Measurements from ENCODE around the gene COA8. TPM values are rescaled to one million over a fixed set of nuclear protein-coding genes. Genes with fewer than 3 reads are reported as not detected.

COA8 gene
- total RNA-seq, 1 experiment from 2014 or later: 37.2 TPM

DNA sequence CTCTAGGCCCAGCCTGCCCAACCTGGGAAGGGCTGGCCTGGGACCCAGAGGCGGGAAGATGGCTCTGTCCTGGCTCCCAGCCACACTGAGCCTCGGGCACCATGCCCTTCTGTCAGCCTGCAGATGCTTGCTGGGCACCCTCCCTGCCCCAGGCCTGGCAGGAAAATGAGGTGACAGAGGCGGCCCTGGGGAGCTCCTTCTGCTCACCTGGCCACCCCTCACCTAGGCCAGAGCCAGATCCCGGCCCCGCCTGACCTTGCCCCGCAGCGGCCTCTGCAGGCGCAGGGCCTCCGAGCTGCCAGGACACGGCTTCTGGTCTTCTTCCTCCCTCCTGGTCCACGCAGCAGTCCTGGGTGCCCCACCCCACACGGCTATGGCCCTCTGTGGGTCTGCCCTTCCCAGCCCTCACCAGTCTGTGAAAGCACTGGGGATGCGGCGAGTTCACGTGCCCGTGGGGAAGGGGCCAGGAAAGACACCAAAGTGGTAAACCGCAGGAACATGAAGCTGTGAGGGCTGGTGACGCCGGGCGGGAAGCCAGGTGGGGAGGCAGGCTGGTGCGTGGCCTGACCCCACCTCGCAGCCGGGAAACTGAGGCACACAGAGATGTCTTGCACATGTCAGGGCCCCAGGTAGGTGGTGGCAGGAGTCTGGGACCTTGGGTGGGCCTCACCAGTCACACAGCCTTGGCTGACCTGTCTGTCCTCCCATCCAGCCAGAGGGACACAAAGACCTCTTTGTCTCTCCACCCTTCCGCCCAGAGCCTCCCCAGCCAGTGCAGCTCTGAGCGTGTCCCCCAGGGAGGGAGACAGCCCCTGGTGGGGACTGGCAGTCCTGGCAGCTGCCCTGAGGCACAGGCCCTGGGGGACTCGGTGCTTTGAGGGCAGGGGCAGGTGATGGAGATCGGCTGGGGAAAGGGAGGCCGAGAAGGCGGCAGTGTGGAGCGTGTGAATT, 13.1 kb upstream of the COA8 start:
- Mint-ChIP-seq H3K4me1 (ENCODE audit: low read depth, unreplicated experiment) (peaks cover 5% of the 10 kb centered on the region), H3K36me3 (ENCODE audit: insufficient read depth, unreplicated experiment) (no peaks in the 10 kb centered on the region), H3K4me3 (ENCODE audit: low read depth, unreplicated experiment) (no peak overlapping the region), H3K27me3 (ENCODE audit: unreplicated experiment) (no peaks in the 10 kb centered on the region), H3K9me3 (ENCODE audit: low read depth, unreplicated experiment) (no peaks in the 10 kb centered on the region), H3K27ac (ENCODE audit: unreplicated experiment) (no peak overlapping the region)
- CTCF ChIA-PET: interaction anchor here (0.8 to 1.3 kb wide), 2 partner anchors 8 to 17 kb away, joined by 3 read pairs; no protein-coding TSS in a partner anchor
- TF ChIP-seq CTCF (IDR thresholded peaks at IDR 0.05; ENCODE audit: unreplicated experiment): no peak
- BruUV-seq (replicated peaks): no TSS peak
- intact Hi-C loops (cut with micrococcal nuclease; ENCODE audit: unreplicated experiment): no loop called here
- no peak for DNase-seq

- Mint-ChIP-seq H3K27ac (ENCODE audit: unreplicated experiment) (no peak overlapping the region), H3K4me1 (ENCODE audit: low read depth, unreplicated experiment) (peaks cover 5% of the 10 kb centered on the region), H3K27me3 (ENCODE audit: unreplicated experiment) (no peaks in the 10 kb centered on the region), H3K9me3 (ENCODE audit: low read depth, unreplicated experiment) (no peaks in the 10 kb centered on the region), H3K4me3 (ENCODE audit: low read depth, unreplicated experiment) (no peak overlapping the region), H3K36me3 (ENCODE audit: insufficient read depth, unreplicated experiment) (peaks cover 9% of the 10 kb centered on the region)
- intact Hi-C loops (cut with micrococcal nuclease; ENCODE audit: unreplicated experiment): no loop called here
- no peak for TF ChIP-seq CTCF (IDR thresholded peaks at IDR 0.05; ENCODE audit: unreplicated experiment)
- no TSS peak for BruUV-seq (replicated peaks)
- no peak for DNase-seq
- CTCF ChIA-PET: interaction anchor here (0.8 kb wide), 1 partner anchor 18 kb away, joined by 3 read pairs; no protein-coding TSS in a partner anchor
Measured at GRCh38 chr14:103550451-103551337, 12.1 kb upstream of the COA8 start.

DNA sequence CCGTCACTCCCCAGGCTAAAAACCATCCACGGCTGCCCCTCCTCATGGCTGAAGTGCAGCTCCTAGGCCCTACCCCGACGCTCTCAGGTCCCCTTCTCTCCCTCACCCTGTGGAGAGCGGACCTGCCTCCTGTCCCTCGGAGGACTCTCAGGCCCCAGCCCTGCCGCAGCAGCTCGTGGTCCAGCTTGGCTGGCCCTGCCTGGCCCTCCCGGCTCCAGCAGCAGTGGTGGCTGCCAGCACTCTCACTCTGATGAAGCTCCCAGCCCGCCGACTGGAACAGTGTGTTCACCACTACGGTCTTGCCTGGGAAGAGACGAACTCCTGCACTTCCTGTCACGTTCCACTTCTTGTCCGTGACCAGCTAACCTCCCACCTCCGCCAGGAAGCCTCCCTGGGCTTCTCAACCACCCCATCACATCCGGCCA, 11.4 kb upstream of the COA8 start:
- DNase-seq: no peak
- CTCF ChIA-PET: no interaction called here
- TF ChIP-seq CTCF (IDR thresholded peaks at IDR 0.05; ENCODE audit: unreplicated experiment): no peak
- H3K36me3 Mint-ChIP-seq (ENCODE audit: insufficient read depth, unreplicated experiment): peaks cover 9% of the 10 kb centered on the region
- peaks cover 5% of the 10 kb centered on the region for H3K4me1 Mint-ChIP-seq (ENCODE audit: low read depth, unreplicated experiment)
- intact Hi-C loops (cut with micrococcal nuclease; ENCODE audit: unreplicated experiment): no loop called here
- H3K27ac Mint-ChIP-seq (ENCODE audit: unreplicated experiment): no peak overlapping the region
- no peaks in the 10 kb centered on the region for H3K9me3 Mint-ChIP-seq (ENCODE audit: low read depth, unreplicated experiment)
- no peaks in the 10 kb centered on the region for H3K27me3 Mint-ChIP-seq (ENCODE audit: unreplicated experiment)
- no TSS peak for BruUV-seq (replicated peaks)
- H3K4me3 Mint-ChIP-seq (ENCODE audit: low read depth, unreplicated experiment): no peak overlapping the region

GRCh38 chr14:103552011-103552845, 10.5 kb upstream of the COA8 start:
- intact Hi-C loops (cut with micrococcal nuclease; ENCODE audit: unreplicated experiment): no loop called here
- Mint-ChIP-seq H3K36me3 (ENCODE audit: insufficient read depth, unreplicated experiment) (peaks cover 9% of the 10 kb centered on the region), H3K4me3 (ENCODE audit: low read depth, unreplicated experiment) (no peak overlapping the region)

More at GRCh38 chr14:103552011-103552845, 10.5 kb upstream of the COA8 start:
- Mint-ChIP-seq H3K4me1 (ENCODE audit: low read depth, unreplicated experiment) (peaks cover 5% of the 10 kb centered on the region), H3K27ac (ENCODE audit: unreplicated experiment) (no peak overlapping the region), H3K9me3 (ENCODE audit: low read depth, unreplicated experiment) (no peaks in the 10 kb centered on the region), H3K27me3 (ENCODE audit: unreplicated experiment) (no peaks in the 10 kb centered on the region)
- BruUV-seq (replicated peaks): no TSS peak
- no peak for DNase-seq
- TF ChIP-seq CTCF (IDR thresholded peaks at IDR 0.05; ENCODE audit: unreplicated experiment): no peak
- CTCF ChIA-PET: interaction anchor here (1.2 kb wide), 1 partner anchor 10 kb away, joined by 5 read pairs; the partner anchor contains the start of genes BAG5 and COA8
